Mucosa of rectum (tissue), 2 donors: Measurements from ENCODE around the gene RASSF8.

Experiments
- H3K27ac ChIP-seq, 2 donors: one replicate each; pipeline ENCODE4 v1.7.0; 2013; ENCODE audit warnings: inconsistent platforms in 2 of 2, low read depth in 2 of 2, low read length in 2 of 2
- H3K27me3 ChIP-seq, 2 donors: one replicate each; pipeline ENCODE4 v1.7.0; 2013; ENCODE audit warnings: low read length in 2 of 2; ENCODE audit not compliant: control insufficient read depth in 2 of 2, insufficient read depth in 2 of 2
- H3K36me3 ChIP-seq, 2 donors: one replicate each; pipeline ENCODE4 v1.7.0; 2013; ENCODE audit warnings: low read length in 2 of 2; ENCODE audit not compliant: control insufficient read depth in 2 of 2, insufficient read depth in 2 of 2
- H3K4me1 ChIP-seq, 2 donors: one replicate each; pipeline ENCODE4 v1.7.0; 2013; ENCODE audit warnings: low read length in 2 of 2, mild to moderate bottlenecking in 1 of 2; ENCODE audit not compliant: control insufficient read depth in 2 of 2, insufficient read depth in 2 of 2
- H3K4me3 ChIP-seq, 2 donors: one replicate each; pipeline ENCODE4 v1.7.0; 2013; ENCODE audit warnings: low read length in 2 of 2
- H3K9ac ChIP-seq, 2 donors: one replicate each; pipeline ENCODE4 v1.7.0; 2013; ENCODE audit warnings: low read length in 2 of 2, low read depth in 1 of 2, mild to moderate bottlenecking in 1 of 2
- H3K9me3 ChIP-seq, 2 donors: one replicate each; pipeline ENCODE4 v1.7.0; 2013; ENCODE audit warnings: low read length in 2 of 2; ENCODE audit not compliant: control insufficient read depth in 2 of 2
- donor health status: healthy.
- donor health status: Normal muscosa, but diverticular disease.

RASSF8 gene

GRCh38 chr12:26068503-26068902, 110.0 kb downstream of the RASSF8 start:
- Histone ChIP-seq H3K36me3 (no peaks in the 10 kb centered on the region), H3K4me3 (no peak overlapping the region), H3K9me3 (no peaks in the 10 kb centered on the region), H3K27ac (no peak overlapping the region), H3K9ac (no peak overlapping the region), H3K27me3 (no peaks in the 10 kb centered on the region), H3K4me1 (no peaks in the 10 kb centered on the region)

GRCh38 chr12:26069796-26070195, 111.3 kb downstream of the RASSF8 start:
- no peaks in the 10 kb centered on the region for H3K9me3 ChIP-seq
- H3K4me3 ChIP-seq: no peak overlapping the region
- H3K27ac ChIP-seq: no peak overlapping the region
- H3K27me3 ChIP-seq: no peaks in the 10 kb centered on the region
- H3K36me3 ChIP-seq: no peaks in the 10 kb centered on the region
- H3K9ac ChIP-seq: no peak overlapping the region
- H3K4me1 ChIP-seq: no peaks in the 10 kb centered on the region

- Histone ChIP-seq H3K27ac (no peak overlapping the region), H3K27me3 (no peaks in the 10 kb centered on the region), H3K9me3 (no peaks in the 10 kb centered on the region), H3K36me3 (no peaks in the 10 kb centered on the region), H3K9ac (no peak overlapping the region), H3K4me3 (no peak overlapping the region), H3K4me1 (no peaks in the 10 kb centered on the region)
These were observed 119.6 kb downstream of the RASSF8 start for GRCh38 chr12:26077915-26078702.

GRCh38 chr12:26080911-26081310, 122.4 kb downstream of the RASSF8 start:
- Histone ChIP-seq H3K36me3 (no peaks in the 10 kb centered on the region), H3K9ac (no peak overlapping the region), H3K27me3 (no peaks in the 10 kb centered on the region), H3K9me3 (no peaks in the 10 kb centered on the region), H3K27ac (no peak overlapping the region), H3K4me3 (no peak overlapping the region), H3K4me1 (no peaks in the 10 kb centered on the region)

- H3K4me1 ChIP-seq: no peaks in the 10 kb centered on the region
- H3K27ac ChIP-seq: no peak overlapping the region
- H3K9ac ChIP-seq: no peak overlapping the region
- H3K27me3 ChIP-seq: no peaks in the 10 kb centered on the region
- no peaks in the 10 kb centered on the region for H3K9me3 ChIP-seq
- no peak overlapping the region for H3K4me3 ChIP-seq
- no peaks in the 10 kb centered on the region for H3K36me3 ChIP-seq
These were observed 128.5 kb downstream of the RASSF8 start for GRCh38 chr12:26086936-26087335.

GRCh38 chr12:26088998-26089397, 130.5 kb downstream of the RASSF8 start:
- Histone ChIP-seq H3K4me3 (no peak overlapping the region), H3K9me3 (no peaks in the 10 kb centered on the region), H3K27me3 (no peaks in the 10 kb centered on the region), H3K9ac (no peak overlapping the region), H3K36me3 (no peaks in the 10 kb centered on the region), H3K4me1 (no peaks in the 10 kb centered on the region), H3K27ac (no peak overlapping the region)

- Histone ChIP-seq H3K4me3 (no peak overlapping the region), H3K9ac (no peak overlapping the region), H3K4me1 (no peaks in the 10 kb centered on the region), H3K27me3 (no peaks in the 10 kb centered on the region), H3K27ac (no peak overlapping the region), H3K9me3 (no peaks in the 10 kb centered on the region), H3K36me3 (no peaks in the 10 kb centered on the region)
These were observed 132.5 kb downstream of the RASSF8 start for GRCh38 chr12:26090836-26091510.

- no peak overlapping the region for H3K9ac ChIP-seq
- no peak overlapping the region for H3K27ac ChIP-seq
- H3K9me3 ChIP-seq: no peaks in the 10 kb centered on the region
- no peak overlapping the region for H3K4me3 ChIP-seq
- H3K27me3 ChIP-seq: no peaks in the 10 kb centered on the region
- H3K36me3 ChIP-seq: no peaks in the 10 kb centered on the region
- no peaks in the 10 kb centered on the region for H3K4me1 ChIP-seq
These were observed 133.3 kb downstream of the RASSF8 start for GRCh38 chr12:26091822-26092221.

- H3K4me1 ChIP-seq: no peaks in the 10 kb centered on the region
These were observed 134.0 kb downstream of the RASSF8 start for GRCh38 chr12:26092346-26093105.

GRCh38 chr12:26095186-26095585, 136.7 kb downstream of the RASSF8 start:
- Histone ChIP-seq H3K27me3 (no peaks in the 10 kb centered on the region), H3K27ac (no peak overlapping the region), H3K9me3 (no peaks in the 10 kb centered on the region), H3K36me3 (no peaks in the 10 kb centered on the region), H3K4me1 (no peaks in the 10 kb centered on the region), H3K4me3 (no peak overlapping the region), H3K9ac (no peak overlapping the region)

More at GRCh38 chr12:26092346-26093105, 134.0 kb downstream of the RASSF8 start:
- Histone ChIP-seq H3K36me3 (no peaks in the 10 kb centered on the region), H3K27ac (no peak overlapping the region), H3K9ac (no peak overlapping the region), H3K27me3 (no peaks in the 10 kb centered on the region), H3K4me3 (no peak overlapping the region), H3K9me3 (no peaks in the 10 kb centered on the region)
